AG04449 (cell line): ENCODE data around the gene CIART.

Experiments used
- CTCF ChIA-PET: fragments of 350-600 bp; formaldehyde crosslinking; extraction: SDS; loops from one replicate; lab custom pipeline; 2021; ENCODE audit warnings: antibody characterized with exemption; lab: Yijun Ruan, JAX
- POLR2A ChIA-PET: fragments of 400-600, 350-600 bp; formaldehyde crosslinking; extraction: SDS; loops from one replicate; lab custom pipeline; 2020; ENCODE audit warnings: antibody characterized with exemption, inconsistent platforms; lab: Yijun Ruan, JAX
- DNase-seq: peaks from one replicate; pipeline ENCODE4 v3.0.0-alpha.2; 2010; ENCODE audit warnings: low read depth, low spot score
- H3K4me3 ChIP-seq: 2 replicates; pipeline ENCODE4 v1.5.1; 2011; ENCODE audit warnings: low read depth, mild to moderate bottlenecking, control low read depth, low read length
- CTCF ChIP-seq: IDR thresholded peaks from one replicate; pipeline ENCODE4 v1.5.1; 2011; ENCODE audit warnings: mild to moderate bottlenecking, moderate library complexity, low read length, control low read depth, inconsistent platforms; ENCODE audit not compliant: insufficient read depth; ENCODE audit errors: missing control alignments

CIART gene

GRCh38 chr1:150249936-150250335 is 32.4 kb upstream of the CIART start:
- ChIA-PET CTCF (interaction anchor here (3.3 to 16.5 kb wide), 2 partner anchors 11 to 28 kb away, joined by 9 to 623 read pairs; partner anchors contain the start of genes APH1A, C1orf54 and CIART), POLR2A (no interaction called here)
- no peak for TF ChIP-seq CTCF
- no peak for DNase-seq
- no peak overlapping the region for H3K4me3 ChIP-seq

- no peak for DNase-seq
Observed at GRCh38 chr1:150256198-150256553, 26.2 kb upstream of the CIART start.

GRCh38 chr1:150256554-150257341 is 25.6 kb upstream of the CIART start:
- no peak overlapping the region; the same call in 1 of the 2 replicates for H3K4me3 ChIP-seq
- no peak for DNase-seq
- ChIA-PET CTCF (interaction anchor here (1.0 to 16.5 kb wide), 34 partner anchors 8 to 370 kb away, joined by 3 to 623 read pairs (median 5); partner anchors contain the start of genes APH1A, C1orf54, CIART and PRPF3), POLR2A (interaction anchor here (1.1 to 2.6 kb wide), 4 partner anchors 12 to 26 kb away, joined by 3 to 11 read pairs (median 7); partner anchors contain the start of genes APH1A, C1orf54 and CIART)
- TF ChIP-seq CTCF, result no peak

More at GRCh38 chr1:150256198-150256553, 26.2 kb upstream of the CIART start:
- no peak for TF ChIP-seq CTCF
- CTCF ChIA-PET, result interaction anchor here (0.8 to 16.5 kb wide), 36 partner anchors 9 to 552 kb away, joined by 3 to 623 read pairs (median 4); partner anchors contain the start of genes APH1A, C1orf54, CIART and PRPF3
- POLR2A ChIA-PET, result interaction anchor here (1.3 to 2.6 kb wide), 3 partner anchors 13 to 25 kb away, joined by 5 to 11 read pairs (median 9); partner anchors contain the start of genes APH1A and C1orf54
- no peak overlapping the region; the same call in 1 of the 2 replicates for H3K4me3 ChIP-seq

- ChIA-PET CTCF (interaction anchor here (16.5 kb wide), 1 partner anchor 20 kb away, joined by 623 read pairs; the partner anchor contains the start of genes APH1A, C1orf54 and CIART), POLR2A (interaction anchor here (0.6 to 2.6 kb wide), 5 partner anchors 11 to 25 kb away, joined by 3 to 11 read pairs (median 5); partner anchors contain the start of genes C1orf54 and CIART)
- no peak for TF ChIP-seq CTCF
- no peak within 1 kb of the TSS; the same call in 1 of the 2 replicates for H3K4me3 ChIP-seq
- no peak for DNase-seq
Observed at GRCh38 chr1:150257624-150258585, 24.4 kb upstream of the CIART start, which contains the start of gene CA14. TSS of gene CA14 (plus strand) at chr1:150257774. CDS start at chr1:150258129, 355 bp downstream.

- CTCF ChIA-PET, result interaction anchor here (0.6 to 16.5 kb wide), 2 partner anchors 19 to 187 kb away, joined by 3 to 623 read pairs; partner anchors contain the start of genes APH1A, C1orf54 and CIART
- DNase-seq, result no peak
- POLR2A ChIA-PET, result no interaction called here
- TF ChIP-seq CTCF, result no peak
- no peak overlapping the region for H3K4me3 ChIP-seq
Observed at GRCh38 chr1:150259217-150259616, 23.1 kb upstream of the CIART start.
